HL-60/S4 treated with phorbol 12-myristate 13-acetate at 8.2 ng/mL for 4 days and 3 days (cell line): ENCODE results near the gene SELENOT.

Experiments
- in situ Hi-C: fragments of 300-500 bp; cut with MboI; formaldehyde crosslinking; loops from 2 replicates; pipeline ENCODE4 v1.15.0; 2022; ENCODE audit warnings: low sequenced_read_pairs

The SELENOT gene

DNA sequence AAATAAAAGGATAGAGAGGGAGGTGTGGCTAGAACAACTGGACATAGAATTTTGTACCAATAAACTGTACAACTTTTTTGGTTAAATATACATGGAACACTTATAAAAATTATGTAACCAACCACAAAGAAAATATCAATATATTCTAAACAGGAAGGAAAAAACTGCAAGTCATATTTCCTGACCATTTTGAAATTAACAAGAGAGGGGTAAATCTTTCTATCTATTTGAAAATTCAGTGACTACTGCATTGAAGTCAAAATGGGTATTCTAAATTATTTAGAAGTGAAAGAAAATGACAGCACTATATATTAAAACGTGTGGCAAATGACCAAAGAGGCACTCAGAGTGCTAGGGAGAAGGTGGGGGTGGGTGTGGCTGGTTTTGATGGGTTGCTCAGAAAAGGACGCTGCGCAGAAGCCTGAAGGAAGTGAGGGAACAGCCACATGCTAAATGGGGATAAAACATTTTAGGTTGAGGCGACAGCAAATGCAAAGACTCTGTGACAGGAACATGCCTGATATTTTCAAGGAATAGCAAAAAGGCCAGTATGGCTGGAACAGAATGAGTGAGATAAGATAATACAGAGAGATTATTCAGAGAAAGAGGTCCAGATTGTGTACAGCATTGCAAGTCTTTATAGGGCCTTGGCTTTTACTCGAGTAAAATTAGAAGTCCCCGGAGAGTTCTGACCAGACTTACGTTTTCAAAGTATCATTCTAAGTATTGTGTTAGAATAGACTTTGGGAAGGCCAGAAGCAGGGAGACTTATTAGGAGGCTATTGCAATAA lies 59.5 kb downstream of the SELENOT start:
- in situ Hi-C loops: no loop called here

DNA sequence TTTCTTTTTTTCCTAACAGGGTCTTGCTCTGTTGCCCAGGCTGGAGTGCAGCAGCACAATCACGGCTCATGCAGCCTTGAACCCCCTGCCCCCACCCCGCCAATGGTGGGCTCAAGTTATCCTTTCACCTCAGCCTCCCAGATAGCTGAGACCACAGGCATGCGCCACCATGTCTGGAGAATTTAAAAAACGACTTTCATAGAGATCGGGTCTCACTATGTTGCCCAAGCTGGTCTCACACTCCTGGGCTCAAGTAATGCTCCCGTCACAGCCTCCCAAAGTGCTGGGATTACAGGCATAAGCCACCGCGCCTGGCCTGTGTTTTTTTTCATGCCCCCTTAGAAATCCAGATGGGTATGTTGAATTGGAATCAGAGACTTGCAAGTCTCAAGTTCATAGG lies 60.3 kb downstream of the SELENOT start:
- in situ Hi-C loops: no loop called here

DNA sequence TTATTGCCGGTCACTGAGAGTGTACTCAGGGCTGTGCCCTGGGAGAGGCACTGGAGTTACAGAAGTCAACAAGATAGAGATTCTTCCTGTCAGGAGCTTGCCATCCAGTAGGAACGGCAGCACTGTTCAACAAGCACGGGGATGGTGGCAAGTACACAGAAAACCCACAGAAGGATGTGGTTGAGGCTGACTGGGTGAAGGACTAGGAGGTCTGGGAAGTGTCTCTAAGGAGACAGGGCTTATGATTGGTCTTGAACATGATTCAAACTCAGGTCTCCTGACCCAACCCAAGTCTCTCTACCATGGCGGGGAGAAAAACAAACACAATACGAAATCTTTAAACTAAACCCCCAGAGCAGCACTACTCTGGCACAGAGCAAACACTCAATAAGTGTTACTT lies 63.0 kb downstream of the SELENOT start:
- in situ Hi-C loops: no loop called here

DNA sequence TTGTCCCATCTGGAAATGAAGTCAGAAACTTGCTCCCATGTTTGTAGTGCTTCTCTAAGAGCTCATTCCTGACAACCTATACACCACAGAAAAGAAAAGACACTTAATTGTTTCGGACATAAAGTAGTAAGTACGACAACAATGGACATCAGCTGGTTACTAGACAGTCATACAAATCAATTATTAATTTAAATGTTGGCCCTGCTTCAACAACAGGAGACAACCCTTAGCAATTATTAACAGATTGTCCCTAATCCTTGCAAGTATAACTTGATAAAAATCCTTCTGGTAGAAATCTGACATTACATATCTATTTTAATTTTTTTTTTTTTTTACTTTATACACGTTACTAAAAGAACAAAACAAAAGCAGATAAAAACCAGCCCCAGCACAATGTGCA lies 70.8 kb downstream of the SELENOT start:
- in situ Hi-C loops: no loop called here

DNA sequence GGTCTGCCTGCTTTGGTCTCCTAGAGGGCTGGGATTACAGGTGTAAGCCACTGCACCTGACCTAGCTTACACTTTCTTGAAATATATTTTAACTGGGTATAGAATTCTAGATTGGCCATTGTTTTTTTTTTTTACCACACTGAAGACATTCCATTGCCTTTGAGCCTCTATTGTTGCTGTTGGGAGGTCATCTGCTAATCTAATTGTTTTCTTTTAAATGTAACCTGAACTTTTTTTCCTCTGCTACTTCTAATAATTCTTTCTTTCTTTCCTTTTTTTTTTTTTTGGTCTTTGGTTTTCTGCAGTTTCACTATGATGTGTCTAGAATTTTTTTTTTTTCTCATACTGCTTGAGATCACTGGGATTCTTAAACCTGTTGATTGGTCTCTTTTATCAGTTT lies 72.5 kb downstream of the SELENOT start:
- in situ Hi-C loops: no loop called here
